Thoracic aorta (tissue), 2 donors: ENCODE measurements around the gene RIC8A. TPM values are rescaled to one million over a fixed set of nuclear protein-coding genes. Genes with fewer than 3 reads are reported as not detected.
"Not testable (repeated sequence)": the region's sequence is repeated elsewhere in the genome, so short reads cannot be mapped to it uniquely, and the experiment has no call there.

Experiments used
- ATAC-seq: fragments of 150-250 bp; one replicate; pipeline ENCODE4 v1.8.0; 2017; ENCODE audit warnings: low read depth; ENCODE audit not compliant: insufficient number of reproducible peaks, low FRiP score
- DNase-seq: peaks from one replicate; pipeline ENCODE4 v3.0.0-alpha.2; 2020; ENCODE audit warnings: low spot score
- H3K27ac ChIP-seq, 2 donors: fragments of 200-600 bp; sonication (generic); 1 replicate in 1 of 2; 2 replicates in 1 of 2; pipeline ENCODE4 v1.5.1; 2016; ENCODE audit warnings: mild to moderate bottlenecking in 2 of 2, moderate library complexity in 2 of 2
- H3K27me3 ChIP-seq: fragments of 200-600 bp; sonication (generic); replicated peaks from 2 replicates; pipeline ENCODE4 v1.6.0; 2016; ENCODE audit warnings: mild to moderate bottlenecking; ENCODE audit not compliant: insufficient read depth
- H3K36me3 ChIP-seq: fragments of 200-600 bp; sonication (generic); one replicate; pipeline ENCODE4 v1.5.1; 2016
- H3K4me1 ChIP-seq, 2 donors: fragments of 200-600 bp; sonication (generic); 1 replicate in 1 of 2; 2 replicates in 1 of 2; pipeline versions ENCODE4 v1.5.1 to v1.6.0; 2016; ENCODE audit warnings: low read depth in 2 of 2, mild to moderate bottlenecking in 1 of 2; ENCODE audit not compliant: control insufficient read depth in 1 of 2
- H3K4me3 ChIP-seq: fragments of 200-600 bp; sonication (generic); 2 replicates; pipeline ENCODE4 v1.5.1; 2016; ENCODE audit warnings: mild to moderate bottlenecking
- H3K9me3 ChIP-seq: fragments of 200-600 bp; sonication (generic); 2 replicates; pipeline ENCODE4 v1.5.1; 2016
- total RNA-seq, 2 donors: library from RNA; depleted of rRNA; stranded (reverse); fragments of >200 nt; gene quantifications; one replicate each; pipeline versions ENCODE4 v1.1.0 to v1.2.3, GENCODE V29; 2016
- TF ChIP-seq, protein P1 (sequence below): fragments of 200-600 bp; sonication (generic); IDR thresholded peaks from one replicate; pipeline ENCODE4 v1.5.1; 2019; ENCODE audit warnings: antibody characterized with exemption

The RIC8A gene
- total RNA-seq, 2 donors from 2014 or later = 79.4 to 102 TPM

DNA sequence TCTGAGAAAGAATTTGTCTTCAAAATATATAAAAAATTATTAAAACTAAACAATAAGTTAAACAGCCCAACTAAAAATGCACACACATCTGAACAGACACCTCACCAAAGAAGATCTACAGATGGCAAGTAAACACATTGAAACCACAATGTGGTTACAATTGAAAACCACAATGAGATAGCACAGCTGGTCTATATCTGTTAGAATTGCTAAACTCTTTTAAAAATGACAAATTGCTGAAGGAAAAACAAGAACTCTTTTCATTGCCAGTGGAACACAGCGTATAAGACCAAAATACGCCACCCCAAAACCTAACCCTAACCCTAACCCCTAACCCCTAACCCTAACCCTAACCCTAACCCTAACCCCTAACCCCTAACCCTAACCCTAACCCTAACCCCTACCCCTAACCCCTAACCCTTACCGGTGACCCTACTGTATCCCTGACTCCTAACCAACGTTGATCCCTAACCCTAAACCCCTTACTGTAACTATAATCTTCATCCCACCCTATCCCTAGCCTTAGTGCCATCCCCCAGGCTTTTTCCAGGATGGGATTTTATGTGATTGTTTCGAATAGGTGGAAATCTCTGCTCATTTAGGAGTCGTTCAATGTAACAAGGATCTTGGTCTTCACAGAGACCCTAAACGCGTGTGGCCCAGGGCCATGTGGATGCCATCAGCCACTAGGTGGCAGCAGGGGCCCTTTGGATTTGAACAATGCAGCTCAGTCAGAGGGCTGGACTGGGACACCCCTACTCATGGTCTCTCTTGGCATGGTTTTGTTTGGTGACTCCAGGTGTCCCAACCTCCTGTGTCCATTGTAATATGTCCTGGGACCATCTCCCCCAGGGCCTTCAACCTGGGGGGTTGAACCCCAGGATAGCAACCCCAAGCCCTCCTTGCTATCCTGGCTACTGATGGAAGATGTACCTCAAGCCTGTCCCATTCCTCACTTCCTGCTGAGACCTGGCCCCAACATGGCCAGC is 15.7 kb upstream of the RIC8A start:
- DNase-seq, H3K4me3 ChIP-seq, H3K4me1 ChIP-seq, H3K36me3 ChIP-seq, H3K27me3 ChIP-seq, ATAC-seq, H3K9me3 ChIP-seq, H3K27ac ChIP-seq: not testable (repeated sequence)
- TF ChIP-seq, protein P1, sequence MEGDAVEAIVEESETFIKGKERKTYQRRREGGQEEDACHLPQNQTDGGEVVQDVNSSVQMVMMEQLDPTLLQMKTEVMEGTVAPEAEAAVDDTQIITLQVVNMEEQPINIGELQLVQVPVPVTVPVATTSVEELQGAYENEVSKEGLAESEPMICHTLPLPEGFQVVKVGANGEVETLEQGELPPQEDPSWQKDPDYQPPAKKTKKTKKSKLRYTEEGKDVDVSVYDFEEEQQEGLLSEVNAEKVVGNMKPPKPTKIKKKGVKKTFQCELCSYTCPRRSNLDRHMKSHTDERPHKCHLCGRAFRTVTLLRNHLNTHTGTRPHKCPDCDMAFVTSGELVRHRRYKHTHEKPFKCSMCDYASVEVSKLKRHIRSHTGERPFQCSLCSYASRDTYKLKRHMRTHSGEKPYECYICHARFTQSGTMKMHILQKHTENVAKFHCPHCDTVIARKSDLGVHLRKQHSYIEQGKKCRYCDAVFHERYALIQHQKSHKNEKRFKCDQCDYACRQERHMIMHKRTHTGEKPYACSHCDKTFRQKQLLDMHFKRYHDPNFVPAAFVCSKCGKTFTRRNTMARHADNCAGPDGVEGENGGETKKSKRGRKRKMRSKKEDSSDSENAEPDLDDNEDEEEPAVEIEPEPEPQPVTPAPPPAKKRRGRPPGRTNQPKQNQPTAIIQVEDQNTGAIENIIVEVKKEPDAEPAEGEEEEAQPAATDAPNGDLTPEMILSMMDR = peak; percentile 13

DNA sequence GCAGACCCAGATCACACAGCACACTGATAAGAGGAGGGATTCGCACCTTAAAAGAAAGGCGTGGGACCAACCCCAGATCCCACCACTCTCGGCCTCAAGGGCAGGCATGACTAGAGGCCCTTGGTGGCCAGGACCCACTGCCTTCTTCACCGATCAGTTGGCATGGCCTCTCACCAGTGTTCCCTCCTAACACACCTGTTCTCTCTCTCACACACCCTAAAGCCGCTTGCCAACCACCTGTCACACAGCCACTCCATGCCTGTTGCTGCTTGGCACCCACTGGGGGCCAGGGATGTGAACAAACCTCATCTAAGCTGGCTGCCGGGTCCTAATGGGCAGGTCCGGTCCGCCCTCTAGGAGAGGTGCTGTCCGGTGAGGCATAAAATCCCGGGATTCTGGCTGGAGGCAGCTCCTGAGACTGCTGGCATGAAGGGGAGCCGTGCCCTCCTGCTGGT is 14.8 kb upstream of the RIC8A start, which contains the start of gene SCGB1C1:
SCGB1C1 (plus strand) TSS at position 405 of the 455 bp plus-strand sequence; CDS start at position 427, 22 bp downstream.
- H3K4me3 ChIP-seq, H3K9me3 ChIP-seq, ATAC-seq: not testable (repeated sequence)

DNA sequence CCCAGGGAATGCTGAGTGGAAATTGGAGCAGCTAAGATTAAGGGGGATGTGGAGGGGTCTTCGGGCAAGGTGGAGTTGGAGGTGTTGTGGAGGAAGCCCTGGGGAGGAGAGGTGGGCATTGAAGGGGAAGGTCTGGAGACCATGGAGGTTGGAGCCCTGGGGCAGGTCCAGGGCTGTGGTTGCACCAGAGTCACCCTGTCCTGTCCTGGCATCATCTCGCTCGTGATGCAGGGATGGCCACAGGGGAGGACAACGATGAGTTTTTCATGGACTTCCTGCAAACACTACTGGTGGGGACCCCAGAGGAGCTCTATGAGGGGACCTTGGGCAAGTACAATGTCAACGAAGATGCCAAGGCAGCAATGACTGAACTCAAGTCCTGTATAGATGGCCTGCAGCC is 14.0 kb upstream of the RIC8A start:
- H3K9me3 ChIP-seq, H3K4me3 ChIP-seq, H3K36me3 ChIP-seq, DNase-seq, H3K27ac ChIP-seq, ATAC-seq, H3K27me3 ChIP-seq, H3K4me1 ChIP-seq: not testable (repeated sequence)

More for the DNA sequence above, 14.8 kb upstream of the RIC8A start, which contains the start of gene SCGB1C1:
- not testable (repeated sequence) for H3K27ac ChIP-seq, H3K4me1 ChIP-seq, H3K27me3 ChIP-seq, DNase-seq, H3K36me3 ChIP-seq

DNA sequence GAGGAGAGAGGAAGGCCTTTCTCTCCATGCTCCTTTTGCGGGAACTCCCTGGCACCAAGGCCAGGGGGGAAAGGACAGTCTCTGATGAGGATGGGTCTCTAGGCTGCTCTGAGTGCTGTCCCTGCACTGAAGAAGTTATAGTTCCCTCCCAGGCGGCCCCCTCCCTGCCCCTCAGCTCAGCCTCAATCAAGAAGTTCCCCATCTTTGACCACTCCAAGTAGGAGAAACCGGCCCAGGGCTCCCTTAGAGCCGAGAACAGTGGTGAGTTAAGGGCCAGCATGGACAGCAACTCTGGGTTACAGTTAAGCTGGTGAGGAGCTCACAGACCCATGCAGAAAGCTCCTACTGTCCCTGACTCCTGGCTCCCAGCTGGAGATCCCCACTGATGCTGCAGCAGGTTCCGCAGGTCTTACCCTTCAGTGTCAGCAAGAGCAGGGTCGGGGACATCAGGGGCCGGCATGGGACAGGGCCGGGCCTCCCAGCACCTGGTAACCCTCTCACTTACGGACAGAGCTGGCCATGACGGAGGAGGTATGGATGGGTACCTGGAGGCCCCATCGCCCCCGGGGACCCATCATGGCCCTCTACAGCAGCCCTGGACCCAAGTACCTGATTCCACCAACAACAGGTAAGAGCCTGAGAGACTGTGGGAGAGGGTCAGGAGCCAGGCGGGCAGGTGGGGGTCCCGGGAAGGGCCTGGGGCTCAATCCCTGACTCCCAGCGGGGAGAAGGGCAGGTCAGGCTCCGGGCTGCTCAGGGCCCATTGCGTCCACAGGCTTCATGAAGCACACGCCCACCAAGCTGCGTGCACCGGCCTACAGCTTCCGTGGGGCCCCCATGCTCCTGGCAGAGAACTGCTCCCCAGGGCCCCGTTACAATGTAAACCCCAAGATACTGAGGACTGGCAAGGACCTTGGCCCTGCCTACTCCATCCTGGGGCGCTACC is 10.4 kb upstream of the RIC8A start:
- Histone ChIP-seq H3K27ac (no peak overlapping the region), H3K27me3 (no peaks in the 10 kb centered on the region), H3K36me3 (peaks cover 9% of the 10 kb centered on the region), H3K9me3 (no peaks in the 10 kb centered on the region), H3K4me1 (no peaks in the 10 kb centered on the region), H3K4me3 (no peak overlapping the region)
- ATAC-seq (no peak), DNase-seq (no peak)
- TF ChIP-seq, protein P1 = no peak

DNA sequence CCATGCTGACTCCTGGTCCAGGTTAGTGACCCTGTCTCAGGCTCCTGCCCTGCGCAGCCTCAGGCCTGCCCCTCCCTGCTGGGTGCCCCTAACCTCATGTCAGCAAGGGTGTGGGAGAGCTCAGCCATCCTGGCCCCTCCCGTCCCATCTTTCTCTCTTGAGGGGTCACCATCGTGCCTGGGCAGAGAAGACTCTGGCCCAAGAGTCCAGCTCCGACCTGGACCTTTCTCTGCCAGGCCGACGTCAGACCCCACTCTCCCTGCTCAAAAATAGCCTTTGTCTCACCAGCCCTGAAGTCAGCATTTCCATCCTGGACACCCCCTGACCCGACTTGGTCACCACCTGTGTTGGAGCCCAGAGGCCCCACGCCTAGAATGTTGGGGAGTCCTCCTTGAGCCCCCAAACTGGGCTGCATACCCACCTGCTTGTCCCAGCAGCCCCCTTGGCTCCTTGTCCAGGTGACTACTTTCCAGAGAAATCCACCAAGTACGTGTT is 9.7 kb upstream of the RIC8A start:
- no peaks in the 10 kb centered on the region for H3K9me3 ChIP-seq
- no peaks in the 10 kb centered on the region for H3K27me3 ChIP-seq
- no peak for ATAC-seq
- no peak for DNase-seq
- peaks cover 9% of the 10 kb centered on the region for H3K36me3 ChIP-seq
- no peak overlapping the region for H3K4me3 ChIP-seq
- H3K27ac ChIP-seq = no peak overlapping the region
- TF ChIP-seq, protein P1 = no peak
- H3K4me1 ChIP-seq = no peaks in the 10 kb centered on the region
